Activated naive CD4-positive, alpha-beta T cell treated with anti-CD3 and anti-CD28 coated beads for 36 hours (primary cell): Measurements from ENCODE around the gene PHC2. TPM values are rescaled to one million over a fixed set of nuclear protein-coding genes. Genes with fewer than 3 reads are reported as not detected.

Experiments
- CTCF ChIA-PET: fragments of 350-600 bp; sonication (Branson Sonifier 250); formaldehyde crosslinking; loops from one replicate; lab custom pipeline; 2021; ENCODE audit warnings: antibody characterized with exemption; lab: Charles Lee
- DNase-seq: peaks from one replicate; pipeline ENCODE4 v3.0.0-alpha.2; 2020
- H3K27ac Mint-ChIP-seq: one replicate; pipeline ENCODE4 v1.8.0; 2021; ENCODE audit warnings: mild to moderate bottlenecking, mixed read lengths
- H3K27me3 Mint-ChIP-seq: one replicate; pipeline ENCODE4 v1.8.0; 2021; ENCODE audit warnings: low read depth, mixed read lengths
- H3K36me3 Mint-ChIP-seq: one replicate; pipeline ENCODE4 v1.8.0; 2021; ENCODE audit warnings: low read depth, mixed read lengths
- H3K4me1 Mint-ChIP-seq: one replicate; pipeline ENCODE4 v1.8.0; 2021; ENCODE audit warnings: low read depth, mixed read lengths
- H3K4me3 Mint-ChIP-seq: one replicate; pipeline ENCODE4 v1.8.0; 2021; ENCODE audit warnings: mild to moderate bottlenecking, moderate library complexity, mixed read lengths
- H3K9me3 Mint-ChIP-seq: one replicate; pipeline ENCODE4 v1.8.0; 2021; ENCODE audit warnings: mixed read lengths
- intact Hi-C: fragments of 100-400 bp; cut with micrococcal nuclease; formaldehyde crosslinking; loops from one replicate; pipeline ENCODE4 v1.15.1; 2023
- total RNA-seq, 2 experiments: library from RNA; stranded (reverse); gene quantifications; one replicate each; pipeline ENCODE4 v1.2.3, GENCODE V29; 2021

PHC2 gene
- total RNA-seq, 2 experiments from 2014 or later = 15.6 to 15.9 TPM

- no peak for DNase-seq
- Mint-ChIP-seq H3K27me3 (peaks cover 8% of the 10 kb centered on the region), H3K4me3 (no peak overlapping the region), H3K4me1 (peaks cover 7% of the 10 kb centered on the region), H3K9me3 (no peaks in the 10 kb centered on the region), H3K36me3 (peaks cover 2% of the 10 kb centered on the region), H3K27ac (no peak overlapping the region)
- intact Hi-C loops = no loop called here
- CTCF ChIA-PET = interaction anchor here (2.0 kb wide), 1 partner anchor 11 kb away, joined by 14 read pairs; no protein-coding TSS in a partner anchor
Measured at GRCh38 chr1:33306653-33307493, 124.0 kb downstream of the PHC2 start.

- H3K27ac Mint-ChIP-seq = no peak overlapping the region
- DNase-seq = no peak
- H3K9me3 Mint-ChIP-seq = no peaks in the 10 kb centered on the region
- H3K4me3 Mint-ChIP-seq = no peak overlapping the region
- H3K4me1 Mint-ChIP-seq = peaks cover 12% of the 10 kb centered on the region
- CTCF ChIA-PET = interaction anchor here (1.5 to 2.0 kb wide), 2 partner anchors 10 to 165 kb away, joined by 4 to 14 read pairs; no protein-coding TSS in a partner anchor
- intact Hi-C loops = no loop called here
- peaks cover 6% of the 10 kb centered on the region for H3K36me3 Mint-ChIP-seq
- H3K27me3 Mint-ChIP-seq = peaks cover 8% of the 10 kb centered on the region
Measured at GRCh38 chr1:33305816-33306652, 124.9 kb downstream of the PHC2 start.

DNA sequence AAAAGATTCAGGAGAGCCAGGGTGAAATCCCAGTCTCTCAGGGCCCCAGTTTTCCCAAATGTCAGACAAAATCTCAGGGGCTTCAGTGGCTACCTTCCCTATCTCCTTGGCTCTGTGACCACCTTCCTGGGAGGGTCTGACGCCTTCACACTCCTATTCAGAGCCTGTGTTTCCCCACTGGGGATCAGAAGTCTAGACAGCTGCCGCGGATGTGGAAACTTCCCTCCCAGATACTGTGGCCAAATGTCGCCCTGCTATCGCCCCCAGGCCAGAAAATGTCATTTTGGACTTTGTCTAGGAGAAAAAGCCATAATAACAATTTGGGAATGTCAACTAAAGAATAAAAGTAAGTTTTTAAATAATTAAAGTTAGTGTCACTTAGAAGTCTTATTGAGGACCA, 125.9 kb downstream of the PHC2 start:
- Mint-ChIP-seq H3K27me3 (peaks cover 8% of the 10 kb centered on the region), H3K4me1 (peaks cover 12% of the 10 kb centered on the region), H3K36me3 (peaks cover 6% of the 10 kb centered on the region), H3K27ac (no peak overlapping the region), H3K9me3 (no peaks in the 10 kb centered on the region), H3K4me3 (no peak overlapping the region)
- CTCF ChIA-PET = interaction anchor here (1.5 to 2.0 kb wide), 2 partner anchors 9 to 166 kb away, joined by 4 to 14 read pairs; no protein-coding TSS in a partner anchor
- intact Hi-C loops = no loop called here
- DNase-seq = no peak

- Mint-ChIP-seq H3K4me1 (peaks cover 12% of the 10 kb centered on the region), H3K27me3 (peaks cover 7% of the 10 kb centered on the region), H3K36me3 (peaks cover 9% of the 10 kb centered on the region), H3K9me3 (no peaks in the 10 kb centered on the region), H3K27ac (no peak overlapping the region), H3K4me3 (no peak overlapping the region)
- CTCF ChIA-PET = interaction anchor here (1.1 kb wide), 1 partner anchor 130 kb away, joined by 4 read pairs; no protein-coding TSS in a partner anchor
- DNase-seq = peak; percentile 50
- intact Hi-C loops = no loop called here
Measured at GRCh38 chr1:33302325-33302724, 128.6 kb downstream of the PHC2 start.

GRCh38 chr1:33301273-33301984, 129.5 kb downstream of the PHC2 start:
- CTCF ChIA-PET = no interaction called here

DNA sequence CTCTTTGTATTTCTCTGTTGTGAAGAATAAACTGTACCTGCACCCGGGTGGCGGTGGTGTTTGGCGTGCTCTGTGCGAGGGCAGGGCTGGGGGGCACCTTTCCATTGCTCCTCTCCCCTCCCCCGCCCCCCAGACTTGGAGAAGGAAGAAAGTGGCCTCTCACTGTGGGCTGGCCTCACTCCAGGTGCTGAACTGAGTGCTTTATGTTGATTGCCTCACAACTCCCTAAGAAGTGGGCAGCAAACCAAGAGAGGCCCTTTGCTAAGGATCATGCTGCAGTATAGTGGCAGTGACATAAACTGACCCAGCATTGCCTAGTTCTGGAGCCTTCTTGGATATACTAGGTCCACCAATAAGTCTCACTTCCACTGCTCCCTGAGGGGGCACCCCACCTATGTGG, 130.2 kb downstream of the PHC2 start:
- DNase-seq = no peak
- H3K36me3 Mint-ChIP-seq = peaks cover 9% of the 10 kb centered on the region
- H3K4me1 Mint-ChIP-seq = peaks cover 12% of the 10 kb centered on the region
- H3K27me3 Mint-ChIP-seq = peaks cover under 1% of the 10 kb centered on the region
- H3K9me3 Mint-ChIP-seq = no peaks in the 10 kb centered on the region
- no peak overlapping the region for H3K4me3 Mint-ChIP-seq
- CTCF ChIA-PET = no interaction called here
- intact Hi-C loops = no loop called here
- H3K27ac Mint-ChIP-seq = no peak overlapping the region

More at GRCh38 chr1:33301273-33301984, 129.5 kb downstream of the PHC2 start:
- Mint-ChIP-seq H3K27me3 (peaks cover 7% of the 10 kb centered on the region), H3K4me1 (peaks cover 12% of the 10 kb centered on the region), H3K36me3 (peaks cover 9% of the 10 kb centered on the region), H3K27ac (no peak overlapping the region), H3K4me3 (no peak overlapping the region), H3K9me3 (no peaks in the 10 kb centered on the region)
- no peak for DNase-seq
- intact Hi-C loops = no loop called here

- peaks cover 9% of the 10 kb centered on the region for H3K36me3 Mint-ChIP-seq
- no peak for DNase-seq
- H3K27ac Mint-ChIP-seq = no peak overlapping the region
- intact Hi-C loops = loop anchor here (5.0 kb wide), 1 partner anchor 48 kb away; no protein-coding TSS in a partner anchor
- no peaks in the 10 kb centered on the region for H3K27me3 Mint-ChIP-seq
- H3K4me1 Mint-ChIP-seq = peaks cover 17% of the 10 kb centered on the region
- H3K9me3 Mint-ChIP-seq = no peaks in the 10 kb centered on the region
- CTCF ChIA-PET = interaction anchor here (0.7 to 2.2 kb wide), 5 partner anchors 13 to 173 kb away, joined by 3 to 8 read pairs (median 4); partner anchors contain the start of gene ZSCAN20
- H3K4me3 Mint-ChIP-seq = no peak overlapping the region
Measured at GRCh38 chr1:33299461-33300155, 131.3 kb downstream of the PHC2 start.

DNA sequence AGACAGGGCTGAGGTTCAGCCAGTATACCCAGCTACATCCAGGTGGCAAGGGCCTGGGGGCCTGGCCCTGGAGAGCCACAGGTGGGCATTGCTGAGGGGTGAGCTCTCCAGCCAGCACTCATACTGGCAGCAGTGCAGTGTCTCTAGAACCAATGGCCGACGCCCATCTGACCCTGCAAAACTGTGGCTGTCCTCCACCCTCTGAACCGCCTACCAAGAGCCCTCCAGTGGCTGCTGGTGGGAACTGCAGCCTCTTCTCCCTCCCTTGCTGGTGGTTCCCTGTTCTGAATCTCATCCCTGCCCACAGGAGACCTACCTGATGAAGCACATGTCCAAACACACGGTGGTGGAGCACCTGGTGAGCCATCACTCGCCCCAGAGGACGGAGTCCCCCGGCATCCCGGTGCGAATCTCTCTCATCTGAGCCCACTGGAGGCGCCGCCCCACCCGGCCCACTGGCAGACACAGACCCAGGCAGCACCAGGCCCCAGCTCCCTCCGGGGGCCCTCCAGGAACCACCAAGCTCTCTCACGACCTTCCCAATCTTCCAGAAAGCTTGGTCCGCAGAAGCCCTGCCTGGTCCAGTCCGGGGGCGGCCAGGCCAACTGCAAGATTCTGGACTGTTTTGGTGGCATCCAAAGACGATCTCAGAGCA, 132.1 kb downstream of the PHC2 start:
- intact Hi-C loops = loop anchor here (1.0 to 5.0 kb wide), 2 partner anchors 49 to 186 kb away; no protein-coding TSS in a partner anchor
- no peaks in the 10 kb centered on the region for H3K27me3 Mint-ChIP-seq
- peaks cover 9% of the 10 kb centered on the region for H3K36me3 Mint-ChIP-seq
- CTCF ChIA-PET = interaction anchor here (0.6 to 5.7 kb wide), 12 partner anchors 10 to 173 kb away, joined by 3 to 84 read pairs (median 4); partner anchors contain the start of gene ZSCAN20
- no peak overlapping the region for H3K27ac Mint-ChIP-seq
- DNase-seq = peak; percentile 65
- H3K4me3 Mint-ChIP-seq = no peak overlapping the region
- H3K9me3 Mint-ChIP-seq = no peaks in the 10 kb centered on the region
- H3K4me1 Mint-ChIP-seq = peaks cover 17% of the 10 kb centered on the region

DNA sequence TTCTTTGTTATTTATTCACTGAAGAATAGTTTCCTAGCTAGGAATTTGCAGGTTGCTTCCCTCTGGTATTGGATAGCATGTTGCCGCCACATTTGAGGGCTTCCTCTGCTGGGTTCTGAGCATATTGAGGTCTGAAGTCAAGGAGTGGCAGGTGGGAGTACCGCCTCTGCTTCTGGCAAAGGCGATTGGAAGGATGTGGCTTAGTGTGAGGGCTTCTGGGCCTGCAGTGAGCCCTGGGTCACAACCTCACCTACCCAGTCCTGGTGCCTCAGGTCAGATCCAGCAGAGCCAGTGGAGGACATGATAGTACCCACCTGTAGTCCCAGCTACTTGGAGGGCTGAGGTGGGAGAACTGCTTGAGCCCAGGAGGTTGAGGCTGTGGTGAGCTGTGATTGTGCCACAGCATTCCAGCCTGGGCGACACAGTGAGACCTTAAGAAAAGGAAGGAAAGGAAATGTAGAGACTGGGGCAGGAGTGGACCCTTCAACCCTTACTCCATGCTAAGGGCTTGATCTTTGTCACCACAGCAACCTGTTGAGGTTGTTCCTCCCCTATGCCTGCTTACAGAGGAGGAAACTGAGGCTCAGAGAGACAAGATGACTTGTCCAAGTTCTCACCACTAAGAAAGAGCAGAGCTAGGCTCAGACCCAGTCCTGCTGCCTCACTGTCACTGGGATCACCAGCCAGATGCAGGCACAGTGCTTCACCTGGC, 132.8 kb downstream of the PHC2 start:
- Mint-ChIP-seq H3K36me3 (peaks cover 9% of the 10 kb centered on the region), H3K4me3 (no peak overlapping the region), H3K9me3 (no peaks in the 10 kb centered on the region), H3K27ac (no peak overlapping the region), H3K4me1 (peaks cover 17% of the 10 kb centered on the region), H3K27me3 (no peaks in the 10 kb centered on the region)
- intact Hi-C loops = loop anchor here (1.0 to 5.0 kb wide), 2 partner anchors 49 to 186 kb away; no protein-coding TSS in a partner anchor
- CTCF ChIA-PET = interaction anchor here (0.6 to 5.7 kb wide), 12 partner anchors 9 to 173 kb away, joined by 3 to 84 read pairs (median 4); partner anchors contain the start of gene ZSCAN20
- no peak for DNase-seq

DNA sequence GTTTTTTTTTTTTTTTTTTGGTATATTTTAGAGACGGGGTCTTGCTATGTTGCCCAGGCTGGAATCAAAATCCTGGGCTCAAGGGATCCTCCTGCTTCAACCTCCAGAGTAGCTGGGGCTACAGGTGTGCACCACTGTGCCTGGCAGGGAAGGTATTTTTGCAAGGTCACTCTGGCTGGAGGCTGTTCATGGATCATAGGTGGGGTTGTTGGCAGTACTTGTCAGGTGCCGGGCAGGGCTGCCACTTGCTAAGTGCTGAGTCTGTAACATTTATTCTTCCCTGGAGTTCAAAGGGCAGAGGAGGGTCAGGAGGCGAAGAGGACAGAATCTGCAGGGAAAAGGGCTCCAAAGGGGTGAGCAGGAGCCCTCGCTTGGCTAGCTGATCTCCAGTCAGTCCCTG, 134.1 kb downstream of the PHC2 start:
- Mint-ChIP-seq H3K4me3 (no peak overlapping the region), H3K9me3 (no peaks in the 10 kb centered on the region), H3K27me3 (no peaks in the 10 kb centered on the region), H3K4me1 (peaks cover 9% of the 10 kb centered on the region), H3K36me3 (peaks cover 6% of the 10 kb centered on the region), H3K27ac (no peak overlapping the region)
- DNase-seq = no peak
- CTCF ChIA-PET = interaction anchor here (0.9 to 5.7 kb wide), 12 partner anchors 9 to 314 kb away, joined by 3 to 84 read pairs (median 6); partner anchors contain the start of gene ZSCAN20
- intact Hi-C loops = loop anchor here (5.0 kb wide), 1 partner anchor 50 kb away; no protein-coding TSS in a partner anchor
